ENCODE measurements around the gene VPS26C.

The VPS26C gene

DNA sequence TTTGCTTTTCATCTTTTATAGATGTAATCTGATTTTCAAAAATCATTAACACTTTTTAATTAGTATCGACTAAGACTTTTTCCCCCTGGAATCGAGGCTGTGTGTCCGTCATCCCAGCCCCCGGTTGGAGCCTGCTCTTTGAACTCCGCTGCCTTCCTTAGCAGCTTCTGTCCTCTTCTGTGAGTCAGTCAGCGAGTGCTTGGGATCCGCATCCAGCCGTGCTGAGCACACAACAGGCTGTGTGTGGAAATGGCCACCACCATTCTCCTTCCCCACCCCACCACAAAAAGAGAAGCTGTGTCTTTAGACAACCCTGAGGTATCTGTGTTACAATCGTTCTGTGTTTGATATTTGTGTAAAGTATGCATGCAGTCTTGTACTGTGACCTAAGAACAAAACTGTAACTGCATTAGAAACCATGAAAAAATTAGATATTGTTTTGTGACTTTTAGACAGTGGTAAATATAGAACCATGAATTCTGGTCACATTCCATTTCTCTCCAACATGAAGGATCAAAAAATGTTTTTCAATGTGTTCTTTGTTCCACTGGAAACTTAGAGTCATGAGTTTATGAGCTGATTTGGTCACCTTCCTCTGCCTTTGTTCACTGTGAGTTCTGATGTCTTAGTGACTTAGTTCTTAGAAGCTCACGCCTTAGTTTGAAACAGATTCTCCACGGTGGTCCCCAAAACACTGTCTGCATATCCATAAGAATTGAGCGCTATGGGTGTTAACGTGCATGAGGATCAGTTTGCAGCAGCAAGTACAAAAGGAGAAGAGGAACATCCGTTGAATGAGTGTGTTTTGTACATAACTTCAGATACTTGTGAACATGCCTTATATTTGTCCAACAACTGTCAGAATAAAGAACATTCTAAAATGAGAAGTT is 64.7 kb downstream of the VPS26C start:
- no peak for DNase-seq (ENCODE audit: low read depth)

DNA sequence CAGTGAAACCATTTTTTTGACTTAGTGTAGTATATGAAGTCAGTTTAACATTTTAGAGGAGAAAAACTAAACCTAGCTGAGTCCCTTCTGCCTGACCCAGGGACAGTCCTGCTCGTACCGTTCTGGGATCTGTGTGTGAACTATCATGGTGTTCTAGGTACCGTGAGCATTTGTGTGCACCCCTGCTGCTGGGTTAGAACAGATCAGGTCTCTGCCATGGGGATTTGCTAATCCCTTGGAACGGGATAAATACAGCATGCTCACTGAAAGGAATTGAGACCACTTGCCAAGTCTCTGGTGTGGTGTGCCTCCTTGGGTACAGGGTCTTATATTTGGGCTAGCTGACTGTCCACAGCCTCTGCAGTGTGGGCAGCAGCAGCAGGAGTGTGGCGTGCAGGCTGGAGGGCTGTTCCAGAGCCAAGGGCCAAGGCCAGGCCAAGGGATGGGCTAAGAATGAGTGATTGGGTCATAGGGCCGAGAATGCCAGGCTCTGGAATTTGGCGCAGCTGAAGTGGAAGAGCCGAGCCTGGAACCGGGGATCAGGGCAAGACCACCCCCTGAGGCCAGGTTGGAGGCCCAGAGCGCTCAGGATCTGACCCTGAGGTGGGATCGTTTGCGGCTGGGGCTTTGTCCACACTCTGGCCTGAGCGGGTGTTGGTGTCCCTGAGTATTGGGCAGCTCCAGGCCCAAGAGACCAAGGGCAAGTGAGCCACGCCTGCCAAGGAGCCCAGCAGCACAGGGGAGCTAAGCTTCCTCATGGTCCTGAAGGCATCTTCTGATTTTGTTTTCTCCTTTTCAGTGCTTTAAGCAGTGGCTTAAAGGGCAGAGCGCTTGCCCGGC is 66.3 kb downstream of the VPS26C start:
- DNase-seq (ENCODE audit: low read depth) = no peak

DNA sequence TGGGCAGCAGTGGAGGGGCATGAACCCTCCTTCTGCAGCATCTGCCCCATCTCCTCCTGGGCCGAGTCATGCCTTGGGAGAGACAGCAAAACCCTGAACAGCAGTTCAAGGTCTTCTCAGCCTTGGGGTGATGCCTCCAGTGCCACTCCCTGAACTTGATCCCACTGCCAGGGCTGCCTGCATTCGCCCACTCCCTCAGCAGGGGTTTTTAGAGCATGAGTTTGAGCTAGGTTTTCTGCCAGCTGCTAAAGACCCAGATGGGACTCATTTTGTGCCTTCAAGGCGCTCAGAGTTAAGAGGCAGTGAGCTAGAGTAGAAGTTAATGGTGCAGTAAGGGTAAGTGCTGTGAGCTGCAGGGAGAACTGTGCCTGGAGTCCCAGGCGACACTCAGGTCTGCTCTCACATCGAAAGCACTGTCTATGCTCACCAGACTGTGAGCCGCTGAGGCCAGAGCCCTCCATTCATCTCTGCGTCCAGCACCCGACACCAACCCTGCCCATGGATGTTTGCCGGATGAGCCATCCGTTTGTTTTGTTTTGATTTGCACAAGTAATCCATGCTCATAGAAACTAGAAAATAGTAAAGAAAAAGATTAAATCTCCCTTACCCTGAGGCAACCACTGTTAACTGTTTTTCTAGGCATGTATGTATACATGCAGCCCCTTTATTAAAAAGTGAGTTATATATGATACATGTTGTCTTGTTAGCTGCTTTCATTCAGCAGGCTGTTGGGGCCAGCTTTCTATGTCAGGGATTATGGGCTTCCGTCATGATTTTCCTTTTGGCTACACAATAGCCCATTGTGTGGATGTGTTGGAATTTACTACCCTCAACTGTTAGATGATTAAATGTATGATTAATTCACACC is 67.8 kb downstream of the VPS26C start:
- DNase-seq (ENCODE audit: low read depth) = no peak

DNA sequence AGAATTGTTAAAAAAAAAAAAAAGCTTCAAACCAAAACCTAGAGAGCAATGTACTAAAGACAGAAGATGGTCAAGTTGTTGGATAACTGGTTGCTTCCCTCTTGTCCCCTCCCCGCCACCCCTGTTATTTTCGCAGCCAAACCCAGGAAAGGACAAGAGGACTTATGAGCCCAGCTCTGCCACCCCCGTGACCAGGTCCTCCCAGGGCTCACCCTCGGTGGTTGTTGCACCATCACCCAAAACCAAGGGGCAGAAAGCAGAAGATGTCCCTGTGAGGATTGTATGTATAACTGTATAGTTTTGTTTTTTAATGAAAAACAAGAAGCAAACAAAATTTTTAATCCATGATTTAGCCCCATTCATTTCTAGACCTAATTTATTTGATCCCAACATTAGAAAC is 69.4 kb downstream of the VPS26C start:
- no peak for DNase-seq (ENCODE audit: low read depth)

DNA sequence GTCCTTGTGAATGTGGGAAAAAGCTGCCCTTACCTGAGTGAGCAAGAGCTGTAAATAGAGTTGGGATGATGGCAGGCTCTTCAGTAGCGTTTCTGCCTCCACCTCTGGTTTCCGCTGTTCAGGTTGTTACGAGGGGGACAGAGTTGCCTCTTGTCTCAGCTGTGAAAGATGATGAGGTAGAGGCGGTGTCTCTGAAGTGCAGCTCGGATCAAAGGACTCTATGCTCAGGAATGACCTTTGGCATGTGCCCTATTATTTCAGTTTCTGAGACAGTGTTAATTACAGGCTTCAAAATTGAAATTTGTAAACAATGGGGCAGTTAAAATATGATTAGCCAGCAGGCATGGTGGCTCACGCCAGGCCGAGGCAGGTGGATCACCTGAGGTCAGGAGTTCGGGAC is 70.3 kb downstream of the VPS26C start:
- DNase-seq (ENCODE audit: low read depth) = no peak

DNA sequence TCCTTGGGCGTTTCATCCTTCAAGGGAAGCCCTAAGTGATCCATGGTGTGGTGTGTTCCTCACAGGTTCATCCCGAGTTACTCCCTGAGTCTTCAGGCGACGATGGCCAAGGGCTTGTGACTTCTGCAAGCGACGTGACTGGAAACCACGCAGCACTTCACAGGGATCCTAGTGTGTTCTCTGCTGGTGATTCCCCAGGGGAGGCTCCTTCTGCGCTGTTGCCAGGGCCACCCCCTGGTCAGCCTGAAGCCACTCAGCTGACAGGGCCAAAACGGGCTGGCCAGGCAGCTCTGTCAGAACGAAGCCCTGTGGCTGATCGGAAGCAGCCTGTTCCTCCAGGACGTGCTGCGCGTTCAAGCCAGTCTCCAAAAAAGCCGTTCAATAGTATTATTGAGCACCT is 71.5 kb downstream of the VPS26C start:
- DNase-seq (ENCODE audit: low read depth) = no peak

DNA sequence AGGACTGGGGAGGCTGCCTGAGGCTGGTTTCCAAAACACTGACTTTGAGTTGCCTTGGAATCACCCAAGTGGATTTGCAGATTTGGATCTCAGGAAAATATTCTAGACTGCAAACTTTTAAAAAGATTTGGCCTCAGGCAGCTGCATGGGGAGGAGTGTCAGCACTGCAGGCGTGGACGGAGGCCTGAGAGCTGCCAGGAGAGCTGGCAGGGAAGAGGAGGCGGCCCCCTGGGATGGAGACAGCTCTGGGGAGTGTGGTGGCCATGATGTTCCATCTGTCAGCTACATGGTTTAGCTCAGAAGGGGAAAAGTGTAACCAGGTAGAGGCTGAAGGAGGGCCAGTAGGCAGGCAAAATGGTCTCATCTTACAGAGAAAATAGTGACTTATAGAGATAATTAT is 72.1 kb downstream of the VPS26C start:
- DNase-seq (ENCODE audit: low read depth) = no peak

DNA sequence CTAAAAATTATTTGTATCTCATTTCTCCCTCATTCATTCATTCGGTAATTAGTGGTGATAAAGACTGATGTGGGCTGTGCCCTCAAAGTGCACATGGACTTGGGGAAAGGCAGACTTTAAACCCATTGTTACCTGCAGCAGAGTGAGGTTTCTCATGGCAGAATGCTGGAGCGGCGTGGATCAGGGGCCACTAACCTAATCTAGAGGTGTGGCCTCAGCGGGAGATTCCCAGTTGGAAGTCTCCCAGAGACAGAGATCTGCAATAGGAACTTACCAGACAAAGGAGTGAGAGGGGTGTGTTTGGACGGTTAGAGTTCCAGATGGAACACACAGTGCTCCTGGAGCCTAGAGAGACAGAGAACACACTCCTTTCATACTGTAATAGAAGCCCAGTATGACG is 73.5 kb downstream of the VPS26C start:
- no peak for DNase-seq (ENCODE audit: low read depth)

DNA sequence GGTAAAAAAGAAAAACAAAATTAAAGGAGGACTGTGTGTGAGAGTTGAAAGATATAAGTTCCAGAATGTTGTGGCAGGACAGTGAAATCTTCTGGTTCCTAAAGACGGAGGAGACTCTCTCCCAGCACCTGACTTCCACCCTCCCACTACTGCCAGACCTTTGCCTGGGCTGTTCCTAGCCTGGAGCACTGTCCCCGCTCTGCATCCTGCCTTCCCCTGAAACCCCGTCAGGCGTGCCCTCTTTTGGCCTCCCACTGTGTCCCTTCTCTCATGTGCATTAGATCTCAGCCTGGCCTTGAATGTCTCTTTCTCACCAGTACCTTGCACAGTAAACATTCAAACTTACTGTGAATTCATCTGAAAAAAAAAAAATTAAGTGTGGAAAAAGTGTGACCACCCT is 74.1 kb downstream of the VPS26C start:
- DNase-seq (ENCODE audit: low read depth) = no peak

DNA sequence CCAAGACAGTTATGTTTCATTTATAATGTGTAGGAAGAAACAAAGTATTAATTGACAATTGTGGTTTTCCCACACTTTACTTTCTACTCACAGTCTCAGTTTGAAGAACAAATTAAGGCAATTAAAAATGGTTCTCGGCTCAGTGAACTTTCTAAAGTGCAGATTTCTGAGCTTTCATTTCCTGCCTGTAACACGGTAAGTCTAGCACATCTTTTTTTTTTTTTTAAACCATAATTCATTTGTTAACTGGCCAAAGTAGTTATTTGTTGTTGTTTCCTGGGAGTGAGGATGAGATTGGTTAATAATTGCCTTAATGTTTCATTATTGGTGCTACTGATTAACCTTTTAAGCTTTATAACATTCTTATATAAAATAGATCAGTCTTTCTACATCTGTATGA is 75.1 kb downstream of the VPS26C start:
- DNase-seq (ENCODE audit: low read depth) = no peak

DNA sequence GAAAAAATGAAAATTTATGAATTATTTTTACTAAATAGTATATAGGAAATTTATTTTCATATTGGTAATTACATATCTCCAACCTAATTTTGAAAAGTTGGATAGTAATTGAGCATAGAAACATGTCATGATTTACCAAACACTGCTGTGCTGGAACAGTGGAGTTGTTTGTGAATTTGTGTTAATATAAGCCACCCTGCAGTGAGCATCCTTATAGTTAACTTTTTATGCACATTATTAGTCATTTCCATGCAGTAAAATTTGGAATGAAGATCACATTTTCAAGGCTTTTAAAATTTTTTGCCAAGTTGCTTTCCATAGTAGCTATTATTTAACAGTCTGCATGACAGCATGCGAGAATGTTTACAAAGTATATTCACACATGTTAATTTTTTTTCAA is 78.3 kb downstream of the VPS26C start:
- DNase-seq (ENCODE audit: low read depth) = no peak

DNA sequence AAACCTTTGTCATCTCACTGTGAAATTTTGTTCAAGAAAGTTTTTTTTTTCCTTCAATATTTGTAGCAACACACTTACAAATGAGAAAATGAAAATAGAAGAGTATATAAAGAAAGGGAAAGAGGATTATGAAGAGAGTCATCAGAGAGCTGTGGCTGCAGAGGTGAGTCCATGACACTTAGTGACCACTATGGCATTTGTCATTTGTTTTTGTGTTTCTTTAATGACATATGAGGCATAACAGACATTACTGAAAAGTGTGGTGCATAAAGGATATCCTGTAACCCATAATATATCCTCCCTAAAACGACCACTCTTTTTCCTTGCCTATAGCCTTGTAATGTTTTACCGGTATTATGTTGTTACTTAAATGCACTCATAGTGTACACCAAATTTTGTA is 80.2 kb downstream of the VPS26C start:
- no peak for DNase-seq (ENCODE audit: low read depth)

DNA sequence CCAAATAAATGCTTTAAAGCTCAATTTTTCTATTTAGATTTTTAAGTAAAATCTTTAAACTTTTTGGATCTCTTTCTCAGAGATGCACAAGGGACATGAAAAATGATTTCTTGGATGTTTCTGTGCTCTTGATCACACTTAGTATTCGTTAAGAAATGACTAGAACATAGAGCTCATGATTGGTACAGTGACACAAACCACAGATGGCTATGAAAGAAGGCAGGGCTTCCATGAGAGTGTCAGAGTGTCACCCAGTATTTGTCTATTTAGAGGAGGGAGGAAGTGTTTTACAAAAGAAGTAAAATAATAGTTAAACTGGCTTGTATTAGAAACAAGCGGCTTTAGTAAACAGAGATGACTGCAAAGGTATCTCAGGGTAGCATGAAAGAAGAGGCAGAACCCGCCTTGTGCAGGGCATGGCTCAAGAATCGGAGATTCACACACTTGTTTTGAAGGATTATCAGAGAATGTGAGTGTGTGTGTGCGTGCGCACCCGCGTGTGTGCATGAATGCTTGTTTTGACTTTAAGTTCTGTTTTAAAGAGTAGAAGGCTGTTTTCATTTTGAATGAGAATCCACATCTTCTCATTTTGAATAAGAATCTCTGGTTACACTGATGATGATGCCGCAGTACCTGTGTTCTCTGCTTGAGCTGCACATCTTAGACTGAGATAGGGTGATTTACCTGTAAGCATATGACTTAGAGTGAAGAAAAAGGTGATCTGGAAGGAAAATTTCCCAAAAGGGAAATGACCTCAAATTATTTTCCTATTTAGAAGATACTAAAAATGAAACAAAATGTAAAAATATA is 82.1 kb downstream of the VPS26C start:
- no peak for DNase-seq (ENCODE audit: low read depth)

DNA sequence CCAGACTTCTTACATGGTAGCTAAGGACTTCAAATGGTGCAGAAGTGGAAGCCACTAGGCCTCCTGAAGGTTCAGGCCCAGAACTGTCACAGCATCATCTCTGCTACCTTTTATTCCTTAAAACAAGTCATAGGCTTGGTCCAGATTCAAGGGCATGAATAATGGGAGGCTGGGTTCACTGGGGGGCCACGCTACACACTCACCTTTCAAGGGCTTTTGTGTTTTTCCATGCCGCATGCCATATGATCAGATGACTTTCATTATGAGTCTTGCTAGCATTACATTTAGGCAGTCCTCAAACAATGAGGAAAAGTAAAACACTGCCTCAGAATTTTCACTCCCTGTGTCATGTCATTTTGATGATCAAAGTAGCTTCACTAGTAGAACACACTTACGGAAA is 83.4 kb downstream of the VPS26C start:
- no peak for DNase-seq (ENCODE audit: low read depth)

DNA sequence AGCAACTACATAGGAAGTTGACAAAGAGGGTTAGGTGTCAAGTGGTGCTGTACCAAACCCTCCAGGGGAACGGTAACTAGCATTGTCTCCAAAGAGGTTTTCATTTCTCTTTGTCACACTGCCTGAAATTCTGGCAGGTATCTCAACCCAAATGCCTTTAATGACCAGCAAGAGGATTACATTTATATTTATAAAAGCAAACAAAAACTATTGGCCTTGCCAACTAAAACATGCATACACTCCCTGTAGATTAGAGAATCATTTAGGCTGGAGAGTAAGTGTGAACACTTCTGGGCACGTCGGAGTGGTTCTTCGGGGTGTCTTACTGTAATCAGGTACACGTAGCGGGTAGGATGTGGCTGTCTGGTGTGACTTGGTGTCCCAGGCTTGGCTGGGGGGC is 84.9 kb downstream of the VPS26C start:
- no peak for DNase-seq (ENCODE audit: low read depth)

DNA sequence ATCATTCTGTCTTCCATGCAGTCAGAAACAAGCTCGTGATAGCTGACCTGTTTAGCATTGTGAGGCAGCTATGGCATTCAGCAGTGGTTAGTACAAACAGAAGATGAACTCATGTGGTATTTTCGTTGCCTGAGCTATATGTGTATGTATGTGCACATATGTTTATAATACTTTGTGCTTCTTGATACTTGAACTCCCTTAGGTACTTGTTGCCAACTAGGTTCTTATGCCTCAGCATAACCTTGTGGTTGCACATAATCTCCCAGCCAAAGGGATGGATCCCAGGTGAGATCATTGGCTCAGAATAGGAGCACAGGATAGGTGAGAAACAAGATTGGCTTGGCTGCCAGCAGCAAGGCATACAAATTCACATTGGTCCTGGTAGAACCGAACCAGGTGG is 86.1 kb downstream of the VPS26C start:
- DNase-seq (ENCODE audit: low read depth) = no peak

DNA sequence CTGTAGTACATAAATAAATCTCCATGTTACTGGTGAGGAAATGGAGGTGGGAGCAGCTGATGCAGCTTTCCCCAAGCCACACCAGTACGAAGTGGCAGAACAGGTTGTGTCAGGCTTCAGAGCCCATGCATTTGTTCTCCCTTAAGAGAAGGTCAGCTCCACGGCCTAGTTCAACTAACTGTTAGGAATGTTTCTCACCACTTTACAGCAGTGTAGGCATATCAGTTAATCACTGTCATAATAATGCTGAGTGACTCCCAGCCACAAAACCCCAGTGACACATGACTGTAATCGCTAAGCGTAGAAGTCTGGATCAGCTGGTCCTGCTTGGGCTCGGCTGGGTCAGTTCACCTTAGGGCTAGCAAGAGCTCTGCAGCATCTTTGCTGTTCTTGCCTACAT is 90.4 kb downstream of the VPS26C start:
- no peak for DNase-seq (ENCODE audit: low read depth)
